ENCODE data around the gene ATP6V0A1.
"Not testable (repeated sequence)": the region's sequence is repeated elsewhere in the genome, so short reads cannot be mapped to it uniquely, and the experiment has no call there.

Gene ATP6V0A1

DNA sequence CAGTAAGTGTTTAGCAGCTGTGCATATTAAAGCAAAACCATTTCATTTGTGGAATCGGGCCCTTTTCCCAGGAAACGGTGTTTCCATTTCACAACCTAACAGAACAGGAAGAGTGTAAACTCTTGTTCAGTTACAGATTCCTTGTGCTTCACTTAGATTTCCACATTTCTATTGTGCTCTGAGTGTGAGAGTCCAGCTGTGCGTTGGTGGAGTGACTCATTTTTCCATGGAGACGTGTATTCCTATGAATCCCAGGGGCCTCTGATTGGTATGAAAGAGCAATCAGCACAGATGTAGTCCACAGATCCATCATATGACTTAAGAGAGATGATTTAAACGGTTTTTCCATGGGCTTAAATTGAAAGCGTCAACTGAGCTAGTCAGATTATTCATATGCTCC, 22.3 kb upstream of the ATP6V0A1 start:
- no peak for DNase-seq (ENCODE audit: low read depth in 2 of 3, low spot score in 1 of 3)

DNA sequence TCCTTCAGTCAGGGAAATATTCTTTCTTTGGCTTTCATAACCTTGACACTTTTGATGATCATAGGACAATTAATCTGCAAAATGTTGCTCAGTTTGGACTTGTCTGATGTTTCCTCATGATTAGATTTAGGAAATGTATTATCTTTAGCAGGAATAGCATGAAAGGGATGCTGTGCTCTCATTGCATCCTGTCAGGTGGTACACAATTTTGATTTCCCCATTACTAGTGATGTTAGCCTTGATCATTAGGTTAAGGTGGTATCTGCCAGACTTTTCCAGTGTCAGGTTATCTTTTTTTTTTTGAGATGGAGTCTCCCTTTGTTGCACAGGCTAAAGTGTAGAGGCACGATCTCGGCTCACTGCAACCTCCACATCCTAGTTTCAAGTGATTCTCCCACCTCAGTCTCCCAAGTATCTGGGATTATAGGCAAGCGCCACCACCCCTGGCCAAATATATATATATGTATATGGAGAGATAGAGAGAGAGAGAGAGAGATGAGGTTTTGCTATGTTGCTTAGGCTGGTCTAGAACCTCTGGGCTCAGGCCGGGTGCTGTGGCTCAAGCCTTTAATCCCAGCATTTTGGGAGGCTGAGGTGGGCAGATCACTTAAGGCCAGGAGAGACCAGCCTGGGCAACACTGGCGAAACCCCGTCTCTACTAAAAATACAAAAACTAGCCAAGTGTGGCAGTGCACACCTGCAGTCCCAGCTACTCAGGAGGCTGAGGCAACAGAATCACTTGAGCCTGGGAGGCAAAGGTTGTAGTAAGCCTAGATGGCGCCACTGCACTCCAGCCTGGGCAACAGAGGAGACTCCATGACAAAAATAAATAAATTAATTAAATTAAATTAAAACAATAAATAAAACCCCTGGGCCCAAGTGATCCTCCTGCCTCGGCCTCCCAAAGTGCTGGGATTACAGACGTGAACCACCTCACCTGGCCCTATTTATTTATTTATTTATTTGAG, 19.8 kb upstream of the ATP6V0A1 start:
- DNase-seq (ENCODE audit: low read depth in 2 of 3, low spot score in 1 of 3), result no peak

DNA sequence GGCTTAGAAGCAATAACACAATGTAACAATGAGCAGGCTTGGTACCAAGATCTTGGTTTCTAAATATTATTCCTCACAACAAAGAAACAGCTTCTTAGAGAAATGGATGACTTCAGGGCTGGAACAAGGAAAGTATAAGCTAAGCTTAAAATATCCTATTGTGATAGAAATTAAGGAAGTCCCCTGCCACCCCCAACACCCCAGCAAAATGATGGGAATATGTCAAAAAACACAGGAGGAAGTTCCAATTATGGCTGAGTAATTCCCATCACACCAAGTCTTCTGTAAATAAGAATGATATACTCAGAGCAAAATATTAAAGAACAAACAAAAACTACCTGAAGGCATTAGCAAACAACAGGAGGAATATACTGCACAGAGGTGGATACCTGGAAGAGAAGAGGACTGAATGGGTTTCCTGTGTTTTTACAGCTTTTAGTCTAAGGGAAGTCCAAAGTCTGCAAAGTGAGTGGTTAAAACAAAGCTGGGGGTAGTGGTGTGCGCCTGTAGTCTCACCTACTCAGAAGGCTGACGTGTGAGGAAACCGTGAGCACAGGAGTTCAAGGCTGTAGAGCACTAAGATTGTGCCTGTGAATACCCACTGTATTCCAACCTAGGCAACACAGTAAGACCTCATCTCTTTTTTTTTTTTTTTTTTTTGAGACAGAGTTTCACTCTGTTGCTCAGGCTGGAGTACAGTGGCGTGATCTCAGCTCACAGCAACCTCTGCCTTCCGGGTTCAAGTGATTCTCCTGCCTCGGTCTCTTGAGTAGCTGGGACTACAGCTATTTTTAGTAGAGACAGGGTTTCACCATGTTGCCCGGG, 17.1 kb upstream of the ATP6V0A1 start:
- no peak for DNase-seq (ENCODE audit: low read depth in 2 of 3, low spot score in 1 of 3)

DNA sequence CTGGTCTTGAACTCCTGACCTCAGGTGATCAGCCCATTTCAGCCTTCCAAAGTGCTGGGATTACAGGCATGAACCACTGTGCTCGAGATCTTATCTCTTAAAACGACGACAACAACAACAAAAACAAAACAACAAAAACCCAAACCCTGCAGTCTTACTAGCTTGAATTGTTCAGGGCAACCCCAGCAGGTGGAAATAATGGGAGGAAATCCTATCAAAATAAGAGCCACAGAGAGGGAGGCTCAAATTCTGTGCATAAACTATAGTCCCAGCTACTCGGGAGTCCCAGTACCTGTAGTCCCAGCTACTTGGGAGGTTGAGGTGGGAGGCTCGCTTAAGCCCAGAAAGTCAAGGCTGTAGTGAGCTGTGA, 16.5 kb upstream of the ATP6V0A1 start:
- DNase-seq (ENCODE audit: low read depth in 2 of 3, low spot score in 1 of 3), result no peak

DNA sequence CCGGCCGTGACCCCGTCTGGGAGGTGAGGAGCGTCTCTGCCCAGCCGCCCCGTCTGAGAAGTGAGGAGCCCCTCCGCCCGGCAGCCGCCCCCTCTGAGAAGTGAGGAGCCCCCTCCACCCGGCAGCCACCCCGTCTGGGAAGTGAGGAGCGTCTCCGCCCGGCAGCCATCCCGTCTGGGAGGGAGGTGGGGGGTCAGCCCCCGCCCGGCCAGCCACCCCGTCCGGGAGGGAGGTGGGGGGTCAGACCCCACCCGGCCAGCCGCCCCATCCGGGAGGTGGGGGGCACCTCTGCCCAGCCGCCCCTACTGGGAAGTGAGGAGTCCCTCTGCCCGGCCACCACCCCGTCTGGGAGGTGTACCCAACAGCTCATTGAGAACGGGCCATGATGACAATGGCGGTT, 9.5 kb upstream of the ATP6V0A1 start:
- DNase-seq (ENCODE audit: low read depth in 2 of 3, low spot score in 1 of 3), result not testable (repeated sequence)

GRCh38 chr17:42449838-42450237, 8.8 kb upstream of the ATP6V0A1 start:
- not testable (repeated sequence) for DNase-seq (ENCODE audit: low read depth in 2 of 3, low spot score in 1 of 3)

- DNase-seq (ENCODE audit: low read depth in 2 of 3, low spot score in 1 of 3), result not testable (repeated sequence)
These were observed 7.4 kb upstream of the ATP6V0A1 start for GRCh38 chr17:42451270-42451669.

GRCh38 chr17:42453439-42453838, 5.2 kb upstream of the ATP6V0A1 start:
- DNase-seq (ENCODE audit: low read depth in 2 of 3, low spot score in 1 of 3), result no peak

- DNase-seq (ENCODE audit: low read depth in 2 of 3, low spot score in 1 of 3), result not testable (repeated sequence)
These were observed 3.7 kb upstream of the ATP6V0A1 start for GRCh38 chr17:42454987-42455386.

DNA sequence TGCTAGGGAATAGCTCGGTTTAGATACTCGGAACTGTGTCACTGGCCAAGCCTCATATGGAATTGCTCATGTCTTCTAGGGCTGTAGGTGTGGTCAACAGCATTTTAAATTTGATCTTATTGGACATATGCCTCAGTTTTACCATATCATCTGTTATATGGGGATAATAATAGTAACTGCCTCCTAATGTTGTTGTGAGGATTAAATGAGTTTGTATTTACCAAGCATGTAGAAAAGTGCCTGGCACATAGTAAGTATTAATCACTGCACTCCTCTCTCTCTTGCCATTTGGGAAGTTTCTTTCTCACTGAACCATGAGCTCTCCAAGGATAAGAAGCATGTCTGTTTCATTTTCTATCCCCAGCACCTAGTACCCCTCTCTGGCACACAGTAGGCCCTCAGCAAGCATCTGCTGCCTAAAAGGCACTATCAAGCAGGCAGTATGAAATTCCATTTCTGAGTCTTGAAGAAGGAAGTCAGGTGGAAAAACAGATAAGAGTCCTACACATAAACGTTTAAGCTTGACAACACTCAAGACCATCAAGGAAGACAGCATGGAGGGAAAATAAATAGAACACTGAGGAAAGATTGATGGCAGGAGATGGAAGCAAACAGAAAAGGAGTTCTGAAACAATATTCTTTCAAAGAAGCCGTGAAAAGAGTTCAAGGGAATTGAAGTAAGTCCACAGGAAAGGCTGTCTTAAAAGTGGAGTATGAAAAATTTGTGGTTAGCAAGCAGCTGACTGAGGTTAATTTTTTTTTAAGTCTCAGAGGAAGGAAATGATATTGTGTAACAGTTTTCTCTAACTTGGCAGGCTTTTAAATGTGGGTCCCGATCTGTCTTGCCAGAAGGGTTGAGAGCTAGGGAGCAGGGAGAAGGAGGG, 2.2 kb upstream of the ATP6V0A1 start:
- peak in 1 of 3 donors; percentile 5 for DNase-seq (ENCODE audit: low read depth in 2 of 3, low spot score in 1 of 3)

GRCh38 chr17:42457107-42457792, 1.4 kb upstream of the ATP6V0A1 start:
- DNase-seq (ENCODE audit: low read depth in 2 of 3, low spot score in 1 of 3), result no peak

- peak in 2 of 3 donors; percentile 11 to 28 for DNase-seq (ENCODE audit: low read depth in 2 of 3, low spot score in 1 of 3)
These were observed 650 bp downstream of the ATP6V0A1 start for GRCh38 chr17:42459256-42459800.

DNA sequence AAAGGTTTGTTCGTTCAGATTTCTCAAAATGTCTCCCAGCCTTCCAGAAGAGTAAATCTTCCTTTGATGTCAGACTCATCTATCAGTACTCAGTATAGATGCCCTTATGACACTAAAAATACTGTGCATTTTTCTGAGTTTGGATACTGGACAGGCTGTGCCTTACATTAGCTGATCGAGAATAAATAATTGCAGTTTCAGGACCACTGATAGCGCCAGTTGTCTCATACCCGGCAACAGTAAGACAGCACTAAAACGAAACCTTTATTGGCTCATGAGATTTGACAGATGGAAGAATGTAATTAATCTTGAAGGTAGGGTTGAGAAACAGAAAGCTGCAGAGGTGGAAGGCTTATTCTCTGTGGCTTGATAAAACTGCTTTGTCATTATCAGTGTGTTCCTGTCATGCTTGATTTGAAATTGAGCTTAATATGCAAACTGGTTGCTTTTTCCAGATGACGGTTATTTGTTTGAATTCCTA, 1.2 kb downstream of the ATP6V0A1 start:
- peak in 1 of 3 donors; percentile 7 for DNase-seq (ENCODE audit: low read depth in 2 of 3, low spot score in 1 of 3)

DNA sequence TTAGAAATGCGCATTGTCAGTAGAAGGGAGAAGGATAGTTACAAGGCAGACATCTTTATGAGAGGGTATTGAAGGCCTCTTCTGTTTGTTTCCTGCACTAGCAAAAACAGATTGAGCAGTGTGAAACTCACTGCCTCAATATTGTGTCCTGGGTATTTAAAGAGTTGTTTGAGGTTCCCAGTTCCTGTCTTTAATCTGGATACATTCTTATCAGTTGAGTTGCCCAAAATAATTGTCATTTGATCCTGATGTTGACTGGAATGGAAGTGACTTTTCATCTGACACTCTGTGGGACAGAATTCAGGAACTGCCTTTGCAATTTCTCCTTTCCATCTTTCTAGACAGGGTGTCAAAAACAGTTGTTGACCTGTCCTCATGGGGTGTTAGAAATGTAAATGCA, 1.7 kb downstream of the ATP6V0A1 start:
- DNase-seq (ENCODE audit: low read depth in 2 of 3, low spot score in 1 of 3), result no peak

- DNase-seq (ENCODE audit: low read depth in 2 of 3, low spot score in 1 of 3), result no peak
These were observed 5.3 kb downstream of the ATP6V0A1 start for GRCh38 chr17:42463976-42464400.

GRCh38 chr17:42467889-42468288, 9.2 kb downstream of the ATP6V0A1 start:
- DNase-seq (ENCODE audit: low read depth in 2 of 3, low spot score in 1 of 3), result no peak

GRCh38 chr17:42472709-42473521, 14.2 kb downstream of the ATP6V0A1 start:
- DNase-seq (ENCODE audit: low read depth in 2 of 3, low spot score in 1 of 3), result no peak

DNA sequence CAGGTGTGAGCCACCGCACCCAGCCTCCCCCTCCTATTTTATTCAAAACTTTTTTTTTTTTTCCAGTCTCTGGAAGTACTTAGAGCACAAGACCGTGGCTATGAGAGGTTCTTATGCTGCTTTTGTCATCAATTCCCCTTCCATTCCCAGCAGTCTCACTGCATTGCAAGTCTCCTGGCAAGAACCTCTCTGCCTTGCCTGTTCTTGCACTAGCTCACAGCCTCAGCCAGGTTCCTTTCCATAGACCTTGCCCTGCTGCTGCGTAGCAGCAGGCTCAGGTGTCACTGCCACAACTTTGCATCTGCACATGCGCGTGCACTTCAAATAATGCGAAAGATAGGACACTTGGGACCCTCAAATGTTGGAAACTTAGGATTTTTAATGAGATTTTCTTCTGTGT, 15.6 kb downstream of the ATP6V0A1 start:
- DNase-seq (ENCODE audit: low read depth in 2 of 3, low spot score in 1 of 3), result no peak

GRCh38 chr17:42475121-42475520, 16.4 kb downstream of the ATP6V0A1 start:
- DNase-seq (ENCODE audit: low read depth in 2 of 3, low spot score in 1 of 3), result no peak
